Neural progenitor cell (in vitro differentiated cells): ENCODE results near the gene BRD3OS. TPM values are rescaled to one million over a fixed set of nuclear protein-coding genes. Genes with fewer than 3 reads are reported as not detected.

Source experiments
- DNase-seq: peaks from one replicate; pipeline ENCODE4 v3.0.0-alpha.2; 2016; ENCODE audit warnings: low spot score
- H2AFZ ChIP-seq: fragments of 200-600 bp; sonication (generic); replicated peaks from 2 replicates; pipeline ENCODE4 v1.6.1; 2016; ENCODE audit warnings: antibody characterized with exemption
- H3F3A ChIP-seq: fragments of 200-600 bp; sonication (generic); 2 replicates; pipeline ENCODE4 v1.6.1; 2016; ENCODE audit warnings: antibody characterized with exemption, low read depth
- H3K27ac ChIP-seq: fragments of 200-600 bp; sonication (generic); 2 replicates; pipeline ENCODE4 v1.5.1; 2016; ENCODE audit warnings: mild to moderate bottlenecking
- H3K27me3 ChIP-seq: fragments of 200-600 bp; sonication (generic); 2 replicates; pipeline ENCODE4 v1.6.1; 2016; ENCODE audit warnings: mild to moderate bottlenecking, moderate library complexity
- H3K36me3 ChIP-seq: fragments of 200-600 bp; sonication (generic); 2 replicates; pipeline ENCODE4 v1.5.1; 2016
- H3K4me1 ChIP-seq: fragments of 200-600 bp; sonication (generic); 2 replicates; pipeline ENCODE4 v1.6.1; 2016; ENCODE audit warnings: mixed run types
- H3K4me2 ChIP-seq: fragments of 200-600 bp; sonication (generic); 2 replicates; pipeline ENCODE4 v1.6.1; 2016
- H3K4me3 ChIP-seq: fragments of 200-600 bp; sonication (generic); 2 replicates; pipeline ENCODE4 v1.5.1; 2016
- H3K79me2 ChIP-seq: fragments of 200-600 bp; sonication (generic); 2 replicates; pipeline ENCODE4 v1.6.1; 2016; ENCODE audit warnings: low read depth
- H3K9ac ChIP-seq: fragments of 200-600 bp; sonication (generic); 2 replicates; pipeline ENCODE4 v1.6.1; 2016
- H3K9me3 ChIP-seq: fragments of 200-600 bp; sonication (generic); 2 replicates; pipeline ENCODE4 v1.5.1; 2016; ENCODE audit warnings: low read depth
- H4K20me1 ChIP-seq: fragments of 200-600 bp; sonication (generic); 2 replicates; pipeline ENCODE4 v1.6.1; 2016; ENCODE audit warnings: low read depth
- H3K27ac Mint-ChIP-seq: 3 replicates; pipeline ENCODE4 v1.8.0; 2021; ENCODE audit warnings: mixed read lengths
- H3K27me3 Mint-ChIP-seq: 2 replicates; pipeline ENCODE4 v1.8.0; 2022; ENCODE audit warnings: low read depth, mild to moderate bottlenecking, inconsistent platforms, moderate library complexity, mixed read lengths; ENCODE audit not compliant: insufficient read depth
- H3K36me3 Mint-ChIP-seq: 3 replicates; pipeline ENCODE4 v1.8.0; 2021; ENCODE audit warnings: mixed read lengths
- H3K4me1 Mint-ChIP-seq: 3 replicates; pipeline ENCODE4 v1.8.0; 2021; ENCODE audit warnings: mixed read lengths
- H3K4me3 Mint-ChIP-seq: 3 replicates; pipeline ENCODE4 v1.8.0; 2021; ENCODE audit warnings: mild to moderate bottlenecking, moderate library complexity, mixed read lengths
- H3K9me3 Mint-ChIP-seq: 3 replicates; pipeline ENCODE4 v1.8.0; 2020; ENCODE audit warnings: mixed read lengths
- EZH2 ChIP-seq: fragments of 200-600 bp; sonication (generic); IDR thresholded peaks from 2 replicates; pipeline ENCODE4 v1.6.1; 2017; ENCODE audit warnings: antibody characterized with exemption, mild to moderate bottlenecking, moderate library complexity
- EZH2phosphoT487 ChIP-seq: fragments of 200-600 bp; sonication (generic); IDR thresholded peaks from 2 replicates; pipeline ENCODE4 v1.6.1; 2017; ENCODE audit warnings: antibody characterized with exemption
- total RNA-seq: library from RNA; depleted of rRNA; stranded (reverse); fragments of >200 nt; gene quantifications from 2 replicates; pipeline ENCODE4 v1.2.3, GENCODE V29; 2015; ENCODE audit warnings: low replicate concordance
- TF ChIP-seq, protein P1 (sequence below): fragments of 200-600 bp; sonication (generic); IDR thresholded peaks from 2 replicates; pipeline ENCODE4 v1.5.1; 2017; ENCODE audit warnings: antibody characterized with exemption, mild to moderate bottlenecking

The BRD3OS gene, protein sequence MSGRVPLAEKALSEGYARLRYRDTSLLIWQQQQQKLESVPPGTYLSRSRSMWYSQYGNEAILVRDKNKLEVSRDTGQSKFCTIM
- 19.0 and 28.3 TPM in 2 replicates for total RNA-seq

- Histone ChIP-seq H3F3A (peaks cover 28% of the 10 kb centered on the region), H3K9me3 (no peaks in the 10 kb centered on the region), H2AFZ (peak within 1 kb of the TSS; percentile 75), H3K4me3 (peak within 1 kb of the TSS; percentile 92), H3K27me3 (no peaks in the 10 kb centered on the region), H3K27ac (no peak within 1 kb of the TSS), H3K9ac (no peak within 1 kb of the TSS), H3K4me1 (peaks cover 10% of the 10 kb centered on the region), H4K20me1 (peaks cover 15% of the 10 kb centered on the region), H3K79me2 (peaks cover 5% of the 10 kb centered on the region), H3K36me3 (no peaks in the 10 kb centered on the region), H3K4me2 (peak within 1 kb of the TSS; percentile 87)
- H3K27ac Mint-ChIP-seq: peak within 1 kb of the TSS; percentile 26
- peaks cover 15% of the 10 kb centered on the region for H3K4me1 Mint-ChIP-seq
- H3K27me3 Mint-ChIP-seq: peaks cover 2% of the 10 kb centered on the region
- peak within 1 kb of the TSS; percentile 86 for H3K4me3 Mint-ChIP-seq
- TF ChIP-seq EZH2phosphoT487: no peak
- TF ChIP-seq EZH2: no peak
- TF ChIP-seq, protein P1, sequence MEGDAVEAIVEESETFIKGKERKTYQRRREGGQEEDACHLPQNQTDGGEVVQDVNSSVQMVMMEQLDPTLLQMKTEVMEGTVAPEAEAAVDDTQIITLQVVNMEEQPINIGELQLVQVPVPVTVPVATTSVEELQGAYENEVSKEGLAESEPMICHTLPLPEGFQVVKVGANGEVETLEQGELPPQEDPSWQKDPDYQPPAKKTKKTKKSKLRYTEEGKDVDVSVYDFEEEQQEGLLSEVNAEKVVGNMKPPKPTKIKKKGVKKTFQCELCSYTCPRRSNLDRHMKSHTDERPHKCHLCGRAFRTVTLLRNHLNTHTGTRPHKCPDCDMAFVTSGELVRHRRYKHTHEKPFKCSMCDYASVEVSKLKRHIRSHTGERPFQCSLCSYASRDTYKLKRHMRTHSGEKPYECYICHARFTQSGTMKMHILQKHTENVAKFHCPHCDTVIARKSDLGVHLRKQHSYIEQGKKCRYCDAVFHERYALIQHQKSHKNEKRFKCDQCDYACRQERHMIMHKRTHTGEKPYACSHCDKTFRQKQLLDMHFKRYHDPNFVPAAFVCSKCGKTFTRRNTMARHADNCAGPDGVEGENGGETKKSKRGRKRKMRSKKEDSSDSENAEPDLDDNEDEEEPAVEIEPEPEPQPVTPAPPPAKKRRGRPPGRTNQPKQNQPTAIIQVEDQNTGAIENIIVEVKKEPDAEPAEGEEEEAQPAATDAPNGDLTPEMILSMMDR: no peak
- peak; percentile 100 for DNase-seq
- H3K36me3 Mint-ChIP-seq: peaks cover 6% of the 10 kb centered on the region
- H3K9me3 Mint-ChIP-seq: no peaks in the 10 kb centered on the region
Measured at GRCh38 chr9:134024828-134025605, at the start of gene BRD3OS. Gene BRD3OS, plus strand, starts transcription at chr9:134025481. Its CDS starts 1,267 bp downstream, at chr9:134026748.

DNA sequence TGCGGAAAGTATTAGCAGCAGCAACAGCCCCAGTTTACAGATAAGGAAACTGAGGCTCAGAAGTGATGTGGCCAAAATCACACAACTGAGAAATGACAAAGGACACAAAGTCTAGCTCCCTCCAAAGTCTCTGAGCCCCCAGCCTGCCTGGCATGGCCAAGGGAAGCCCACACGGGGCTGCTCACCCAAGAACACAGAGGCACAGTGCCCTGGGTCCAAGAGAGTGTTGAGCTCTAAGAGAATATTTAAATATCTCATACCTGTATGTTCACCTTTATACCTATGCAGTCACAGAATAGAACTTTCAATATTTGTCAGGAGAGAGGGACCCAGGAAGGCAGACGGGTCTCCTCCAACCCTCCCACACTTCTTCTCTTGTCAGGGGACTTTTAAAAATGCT is 49.8 kb upstream of the BRD3OS start:
- no peaks in the 10 kb centered on the region for H3K36me3 ChIP-seq
- TF ChIP-seq EZH2phosphoT487 (no peak), EZH2 (no peak)
- TF ChIP-seq, protein P1: no peak
- peaks cover 52% of the 10 kb centered on the region for H3K4me1 Mint-ChIP-seq
- H3K27me3 ChIP-seq: no peaks in the 10 kb centered on the region
- H3K79me2 ChIP-seq: peaks cover 100% of the 10 kb centered on the region
- no peaks in the 10 kb centered on the region for H3K9me3 ChIP-seq
- no peaks in the 10 kb centered on the region for H3F3A ChIP-seq
- DNase-seq: no peak
- no peak overlapping the region for H3K27ac ChIP-seq
- peaks cover 100% of the 10 kb centered on the region for H4K20me1 ChIP-seq
- H3K4me3 Mint-ChIP-seq: no peak overlapping the region
- H3K4me2 ChIP-seq: no peak overlapping the region
- no peak overlapping the region for H3K9ac ChIP-seq
- H2AFZ ChIP-seq: no peak overlapping the region
- peaks cover 2% of the 10 kb centered on the region for H3K36me3 Mint-ChIP-seq
- H3K9me3 Mint-ChIP-seq: no peaks in the 10 kb centered on the region
- no peak overlapping the region for H3K27ac Mint-ChIP-seq
- peaks cover 34% of the 10 kb centered on the region for H3K4me1 ChIP-seq
- no peak overlapping the region for H3K4me3 ChIP-seq
- H3K27me3 Mint-ChIP-seq: peaks cover 2% of the 10 kb centered on the region

DNA sequence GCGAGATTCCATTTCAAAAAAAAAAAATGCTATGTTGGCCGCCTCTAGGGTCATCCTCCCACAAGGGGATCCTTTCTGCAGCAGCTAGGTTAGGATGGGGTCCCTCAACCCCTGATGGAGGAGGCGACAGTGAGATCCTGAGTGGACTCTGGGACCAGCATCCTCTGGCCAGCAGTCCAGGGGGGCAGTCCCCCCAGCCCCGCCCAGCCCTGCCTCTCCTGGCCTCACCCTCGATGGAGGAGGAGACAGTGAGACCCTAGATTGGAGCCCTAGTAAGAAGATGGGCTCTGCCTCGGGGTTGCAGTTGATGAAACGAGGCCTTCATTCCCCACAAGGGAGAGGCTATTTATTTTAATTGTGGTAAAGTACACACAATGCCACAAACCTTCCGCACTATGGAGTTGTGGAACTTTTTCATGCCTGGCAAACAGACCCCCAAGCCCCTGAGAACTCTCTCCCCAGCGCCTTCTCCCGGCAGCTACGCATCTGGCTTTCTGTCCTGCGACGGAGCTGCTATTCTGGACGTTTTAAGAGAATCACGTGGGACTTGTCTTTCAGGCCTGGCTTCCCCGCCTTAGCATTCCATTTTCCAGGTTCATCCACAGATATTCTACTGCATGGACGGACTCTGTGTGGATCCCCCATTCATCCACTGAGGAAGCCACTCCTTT is 49.0 kb upstream of the BRD3OS start:
- Histone ChIP-seq H3K27me3 (no peaks in the 10 kb centered on the region), H3K4me2 (no peak overlapping the region), H3K27ac (no peak overlapping the region), H3F3A (no peaks in the 10 kb centered on the region), H3K36me3 (no peaks in the 10 kb centered on the region), H3K9ac (no peak overlapping the region), H3K4me3 (no peak overlapping the region), H4K20me1 (peaks cover 100% of the 10 kb centered on the region), H2AFZ (no peak overlapping the region), H3K79me2 (peaks cover 100% of the 10 kb centered on the region), H3K9me3 (no peaks in the 10 kb centered on the region), H3K4me1 (peaks cover 27% of the 10 kb centered on the region)
- no peak for TF ChIP-seq EZH2
- TF ChIP-seq, protein P1: no peak
- no peak for TF ChIP-seq EZH2phosphoT487
- Mint-ChIP-seq H3K4me1 (peaks cover 51% of the 10 kb centered on the region), H3K27ac (no peak overlapping the region), H3K36me3 (peaks cover 2% of the 10 kb centered on the region), H3K27me3 (peaks cover 2% of the 10 kb centered on the region), H3K9me3 (no peaks in the 10 kb centered on the region), H3K4me3 (no peak overlapping the region)
- no peak for DNase-seq
